GM19467 (cell line): ENCODE results near the gene AHI1.
"Not testable (repeated sequence)": the region's sequence is repeated elsewhere in the genome, so short reads cannot be mapped to it uniquely, and the experiment has no call there.

Experiments used
- ATAC-seq: cut with Tn5 transposase; IDR thresholded peaks from one replicate; pipeline ENCODE4 v1.9.1; 2021; ENCODE audit warnings: mild to moderate bottlenecking, moderate library complexity; ENCODE audit not compliant: unreplicated experiment

AHI1 gene

GRCh38 chr6:135269481-135269891 lies 228.1 kb downstream of the AHI1 start:
- ATAC-seq = no peak

GRCh38 chr6:135268740-135269139 lies 228.8 kb downstream of the AHI1 start:
- no peak for ATAC-seq

GRCh38 chr6:135268263-135268662 lies 229.3 kb downstream of the AHI1 start:
- ATAC-seq = no peak

- ATAC-seq = no peak
Observed at GRCh38 chr6:135267085-135267484, 230.5 kb downstream of the AHI1 start.

GRCh38 chr6:135266675-135267074 lies 230.9 kb downstream of the AHI1 start:
- ATAC-seq = no peak

- ATAC-seq = no peak
Observed at GRCh38 chr6:135265278-135265677, 232.3 kb downstream of the AHI1 start.

- no peak for ATAC-seq
Observed at GRCh38 chr6:135261872-135262725, 235.4 kb downstream of the AHI1 start.

- ATAC-seq = no peak
Observed at GRCh38 chr6:135260612-135261011, 236.9 kb downstream of the AHI1 start.

- ATAC-seq = no peak
Observed at GRCh38 chr6:135258970-135259369, 238.6 kb downstream of the AHI1 start.

- ATAC-seq = no peak
Observed at GRCh38 chr6:135257631-135258405, 239.7 kb downstream of the AHI1 start.

GRCh38 chr6:135256866-135257265 lies 240.7 kb downstream of the AHI1 start:
- ATAC-seq = no peak

GRCh38 chr6:135254471-135254870 lies 243.1 kb downstream of the AHI1 start:
- no peak for ATAC-seq

GRCh38 chr6:135251498-135252441 lies 245.8 kb downstream of the AHI1 start:
- no peak for ATAC-seq

- ATAC-seq = no peak
Observed at GRCh38 chr6:135250751-135251497, 246.6 kb downstream of the AHI1 start.

GRCh38 chr6:135250234-135250633 lies 247.3 kb downstream of the AHI1 start:
- no peak for ATAC-seq

GRCh38 chr6:135246412-135247012 lies 251.0 kb downstream of the AHI1 start:
- ATAC-seq = not testable (repeated sequence)

GRCh38 chr6:135244805-135245204 lies 252.7 kb downstream of the AHI1 start:
- no peak for ATAC-seq

GRCh38 chr6:135243871-135244796 lies 253.4 kb downstream of the AHI1 start:
- no peak for ATAC-seq

- no peak for ATAC-seq
Observed at GRCh38 chr6:135240711-135241110, 256.8 kb downstream of the AHI1 start.
